Measurements from ENCODE around the gene PAPPA. TPM values are rescaled to one million over a fixed set of nuclear protein-coding genes. Genes with fewer than 3 reads are reported as not detected.

PAPPA gene
- total RNA-seq, 4 donors from 2014 or later, result 0.70 to 4.1 (median 1.8) TPM

DNA sequence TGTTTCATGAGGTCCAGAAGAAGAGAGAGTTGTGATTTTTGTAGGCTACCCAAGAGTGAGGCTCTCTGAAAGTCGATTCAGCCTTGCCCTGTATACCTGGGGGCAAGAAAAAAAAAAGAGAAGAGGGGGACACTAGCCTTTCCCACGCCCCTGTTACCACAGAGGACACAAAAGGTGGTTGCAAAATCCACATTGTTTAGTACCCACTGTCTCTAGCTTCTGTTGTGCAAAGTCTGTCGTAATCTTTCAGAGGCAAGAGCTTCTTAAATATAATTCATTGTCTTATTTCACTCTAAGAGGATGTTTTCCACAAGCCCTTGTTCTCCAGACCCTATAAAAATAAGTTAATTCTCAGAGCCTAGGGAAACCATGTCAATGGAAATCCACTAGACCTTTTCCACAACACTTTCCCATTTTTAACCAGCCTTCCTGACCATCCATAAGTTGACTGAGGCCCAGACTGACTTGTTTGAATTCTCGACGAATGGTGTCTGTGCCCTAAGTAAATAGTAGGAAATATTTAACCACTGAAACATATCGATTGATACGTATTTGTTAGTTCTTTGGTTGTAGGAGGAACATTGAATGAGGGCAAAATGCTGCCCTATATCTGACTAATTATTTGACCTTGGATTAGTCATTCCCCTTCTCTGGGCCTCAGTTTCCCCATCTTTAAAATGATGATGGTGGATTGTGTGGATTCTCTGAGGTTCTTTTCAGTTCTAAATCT, 182.7 kb downstream of the PAPPA start:
- TF ChIP-seq, protein P1, sequence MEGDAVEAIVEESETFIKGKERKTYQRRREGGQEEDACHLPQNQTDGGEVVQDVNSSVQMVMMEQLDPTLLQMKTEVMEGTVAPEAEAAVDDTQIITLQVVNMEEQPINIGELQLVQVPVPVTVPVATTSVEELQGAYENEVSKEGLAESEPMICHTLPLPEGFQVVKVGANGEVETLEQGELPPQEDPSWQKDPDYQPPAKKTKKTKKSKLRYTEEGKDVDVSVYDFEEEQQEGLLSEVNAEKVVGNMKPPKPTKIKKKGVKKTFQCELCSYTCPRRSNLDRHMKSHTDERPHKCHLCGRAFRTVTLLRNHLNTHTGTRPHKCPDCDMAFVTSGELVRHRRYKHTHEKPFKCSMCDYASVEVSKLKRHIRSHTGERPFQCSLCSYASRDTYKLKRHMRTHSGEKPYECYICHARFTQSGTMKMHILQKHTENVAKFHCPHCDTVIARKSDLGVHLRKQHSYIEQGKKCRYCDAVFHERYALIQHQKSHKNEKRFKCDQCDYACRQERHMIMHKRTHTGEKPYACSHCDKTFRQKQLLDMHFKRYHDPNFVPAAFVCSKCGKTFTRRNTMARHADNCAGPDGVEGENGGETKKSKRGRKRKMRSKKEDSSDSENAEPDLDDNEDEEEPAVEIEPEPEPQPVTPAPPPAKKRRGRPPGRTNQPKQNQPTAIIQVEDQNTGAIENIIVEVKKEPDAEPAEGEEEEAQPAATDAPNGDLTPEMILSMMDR (IDR thresholded peaks at IDR 0.05), result no peak
- no peak for TF ChIP-seq POLR2A (IDR thresholded peaks at IDR 0.05)
- no peaks in the 10 kb centered on the region for H3K4me1 ChIP-seq
- H3K4me3 ChIP-seq, result no peak overlapping the region
- H3K27ac ChIP-seq, result no peak overlapping the region
- H3K36me3 ChIP-seq, result no peaks in the 10 kb centered on the region
- H3K9me3 ChIP-seq, result no peaks in the 10 kb centered on the region
- no peaks in the 10 kb centered on the region for H3K27me3 ChIP-seq
- DNase-seq, result no peak

DNA sequence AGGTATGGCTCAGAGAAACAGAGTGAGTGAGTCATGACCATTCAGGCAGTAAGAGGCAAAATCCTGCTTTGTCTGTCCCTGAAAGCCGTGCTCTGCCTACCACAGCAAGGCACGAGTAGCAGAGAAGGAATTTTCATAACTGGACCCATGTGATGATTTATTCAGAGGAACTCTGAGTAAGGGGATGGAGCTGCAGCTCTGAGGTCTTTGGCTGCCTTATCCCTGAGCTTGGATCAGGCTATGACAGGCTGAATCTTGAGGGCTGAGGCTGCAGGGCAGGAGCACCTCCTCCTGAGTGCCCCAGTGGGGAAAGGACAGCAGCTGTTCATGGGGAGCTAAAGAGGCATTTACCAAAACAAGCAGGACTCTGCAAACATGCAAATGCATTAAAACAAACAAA, 183.4 kb downstream of the PAPPA start:
- no peaks in the 10 kb centered on the region for H3K36me3 ChIP-seq
- DNase-seq, result no peak
- H3K27ac ChIP-seq, result no peak overlapping the region
- no peaks in the 10 kb centered on the region for H3K27me3 ChIP-seq
- no peak overlapping the region for H3K4me3 ChIP-seq
- TF ChIP-seq, protein P1 (IDR thresholded peaks at IDR 0.05), result no peak
- TF ChIP-seq POLR2A (IDR thresholded peaks at IDR 0.05), result no peak
- H3K9me3 ChIP-seq, result no peaks in the 10 kb centered on the region
- no peaks in the 10 kb centered on the region for H3K4me1 ChIP-seq

DNA sequence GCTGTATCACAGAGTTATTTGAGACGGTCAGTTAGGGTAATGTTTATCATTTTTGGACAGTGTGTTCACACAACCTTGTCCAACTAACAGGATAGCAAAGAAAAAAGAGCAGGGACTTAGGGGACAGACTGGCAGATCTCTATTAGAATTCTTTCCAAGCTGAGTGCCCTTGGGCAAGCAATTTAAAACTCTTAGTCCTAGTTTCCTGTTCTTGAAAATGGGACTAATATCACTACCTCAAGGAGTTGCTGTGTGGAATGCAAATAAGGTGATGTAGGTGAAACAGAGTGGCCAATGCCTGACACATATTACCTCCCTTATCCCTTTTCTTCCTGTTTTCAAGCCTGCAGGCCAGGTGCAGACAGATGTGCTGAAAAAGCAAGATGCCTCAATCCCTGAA, 186.7 kb downstream of the PAPPA start:
- Histone ChIP-seq H3K27me3 (no peaks in the 10 kb centered on the region), H3K27ac (no peak overlapping the region), H3K4me3 (no peak overlapping the region), H3K36me3 (no peaks in the 10 kb centered on the region), H3K9me3 (no peaks in the 10 kb centered on the region), H3K4me1 (no peaks in the 10 kb centered on the region)
- TF ChIP-seq POLR2A (IDR thresholded peaks at IDR 0.05), result no peak
- TF ChIP-seq, protein P1 (IDR thresholded peaks at IDR 0.05), result no peak
- no peak for DNase-seq

DNA sequence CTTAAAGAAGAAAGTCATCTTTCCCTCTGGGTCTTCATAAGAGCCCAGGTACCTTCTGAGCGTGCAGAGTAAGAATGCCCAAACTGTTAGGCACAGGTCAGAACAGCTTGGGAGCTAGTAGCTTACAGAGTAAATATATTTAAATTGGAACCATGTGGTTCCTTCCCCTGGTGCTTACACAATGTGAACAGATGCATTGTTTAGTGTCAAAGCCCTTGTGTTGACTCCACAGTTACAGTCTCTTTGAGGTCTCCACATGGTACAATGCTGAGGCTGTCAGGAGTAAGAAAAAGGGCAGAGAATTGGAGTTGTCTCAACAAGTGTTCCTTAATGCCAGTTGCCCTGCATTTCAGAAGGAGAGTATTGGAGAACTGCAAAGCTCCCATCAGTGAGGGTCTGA, 188.5 kb downstream of the PAPPA start:
- Histone ChIP-seq H3K27ac (no peak overlapping the region), H3K9me3 (no peaks in the 10 kb centered on the region), H3K27me3 (no peaks in the 10 kb centered on the region), H3K36me3 (no peaks in the 10 kb centered on the region), H3K4me3 (no peak overlapping the region), H3K4me1 (no peaks in the 10 kb centered on the region)
- TF ChIP-seq, protein P1 (IDR thresholded peaks at IDR 0.05), result no peak
- TF ChIP-seq POLR2A (IDR thresholded peaks at IDR 0.05), result no peak
- DNase-seq, result no peak

DNA sequence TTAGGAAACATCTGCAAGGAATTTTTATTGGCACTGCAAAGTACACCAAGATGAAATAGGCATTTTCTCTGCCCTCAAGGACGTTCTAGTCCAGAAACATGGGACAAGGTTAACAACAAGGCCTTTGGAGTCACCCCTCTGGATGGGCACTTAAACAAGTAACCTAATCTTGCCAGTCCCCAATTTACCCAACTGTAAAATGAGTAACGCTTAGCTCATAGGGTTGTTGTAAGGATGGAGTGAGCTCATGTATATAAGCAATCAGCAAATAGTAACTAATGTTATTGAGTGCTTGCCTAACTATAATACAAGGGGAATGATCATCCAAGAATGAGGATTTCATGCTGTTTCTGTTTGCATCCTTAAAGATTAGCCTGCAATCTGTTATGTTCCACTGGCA, 189.3 kb downstream of the PAPPA start:
- no peaks in the 10 kb centered on the region for H3K36me3 ChIP-seq
- no peak for DNase-seq
- H3K27ac ChIP-seq, result no peak overlapping the region
- H3K4me3 ChIP-seq, result no peak overlapping the region
- no peaks in the 10 kb centered on the region for H3K4me1 ChIP-seq
- TF ChIP-seq POLR2A (IDR thresholded peaks at IDR 0.05), result no peak
- TF ChIP-seq, protein P1 (IDR thresholded peaks at IDR 0.05), result no peak
- no peaks in the 10 kb centered on the region for H3K9me3 ChIP-seq
- no peaks in the 10 kb centered on the region for H3K27me3 ChIP-seq

All from Peyer's patch (tissue), 4 donors.